Measurements from ENCODE around the gene CAMSAP1.

GRCh38 chr9:135951889-135952663 lies 44.7 kb upstream of the CAMSAP1 start:
- TF ChIP-seq POLR2A (IDR thresholded peaks at IDR 0.05), result no peak
- no peak for TF ChIP-seq CTCF (IDR thresholded peaks at IDR 0.05)
